Measurements from ENCODE around the gene NCR3LG1.
A peak's percentile ranks its signal among the peaks of the same experiment; 100 is the strongest.

The NCR3LG1 gene, protein sequence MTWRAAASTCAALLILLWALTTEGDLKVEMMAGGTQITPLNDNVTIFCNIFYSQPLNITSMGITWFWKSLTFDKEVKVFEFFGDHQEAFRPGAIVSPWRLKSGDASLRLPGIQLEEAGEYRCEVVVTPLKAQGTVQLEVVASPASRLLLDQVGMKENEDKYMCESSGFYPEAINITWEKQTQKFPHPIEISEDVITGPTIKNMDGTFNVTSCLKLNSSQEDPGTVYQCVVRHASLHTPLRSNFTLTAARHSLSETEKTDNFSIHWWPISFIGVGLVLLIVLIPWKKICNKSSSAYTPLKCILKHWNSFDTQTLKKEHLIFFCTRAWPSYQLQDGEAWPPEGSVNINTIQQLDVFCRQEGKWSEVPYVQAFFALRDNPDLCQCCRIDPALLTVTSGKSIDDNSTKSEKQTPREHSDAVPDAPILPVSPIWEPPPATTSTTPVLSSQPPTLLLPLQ

DNA sequence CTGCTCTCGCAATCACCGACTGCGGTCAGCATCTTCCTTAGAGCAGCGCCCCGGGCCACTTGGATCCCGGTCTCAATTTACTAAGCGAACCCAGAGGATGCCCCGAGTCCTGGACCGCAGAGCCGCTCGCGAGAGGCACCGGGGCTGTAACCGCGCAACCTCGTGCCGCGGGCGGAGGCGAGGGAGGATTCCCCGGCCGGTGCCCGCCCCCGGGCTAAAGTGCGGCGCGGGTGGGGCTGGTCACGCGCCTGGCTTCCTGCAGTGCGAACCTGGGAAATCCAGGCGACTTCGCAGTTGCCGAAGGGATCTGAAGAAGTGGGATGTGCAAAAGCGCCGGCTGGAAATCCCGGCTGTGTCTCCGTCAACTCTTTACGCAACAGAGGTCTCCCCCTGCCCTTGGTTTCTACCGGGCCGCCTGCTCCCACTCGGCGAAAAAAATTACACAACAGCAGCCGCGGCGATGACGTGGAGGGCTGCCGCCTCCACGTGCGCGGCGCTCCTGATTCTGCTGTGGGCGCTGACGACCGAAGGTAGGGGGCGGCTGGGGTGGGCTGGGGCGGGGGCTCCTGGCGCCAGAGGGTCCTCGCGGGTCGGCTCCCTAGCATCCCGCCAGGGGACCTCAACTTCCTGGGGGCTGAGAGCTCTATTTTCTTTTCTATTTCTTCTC lies at the start of gene NCR3LG1:
Gene NCR3LG1, plus strand, starts transcription at position 291 of the 667 bp plus-strand sequence. Its CDS starts 170 bp downstream, at position 461.
- peak in 1 of 2 experiments; percentile 58 for DNase-seq

DNA sequence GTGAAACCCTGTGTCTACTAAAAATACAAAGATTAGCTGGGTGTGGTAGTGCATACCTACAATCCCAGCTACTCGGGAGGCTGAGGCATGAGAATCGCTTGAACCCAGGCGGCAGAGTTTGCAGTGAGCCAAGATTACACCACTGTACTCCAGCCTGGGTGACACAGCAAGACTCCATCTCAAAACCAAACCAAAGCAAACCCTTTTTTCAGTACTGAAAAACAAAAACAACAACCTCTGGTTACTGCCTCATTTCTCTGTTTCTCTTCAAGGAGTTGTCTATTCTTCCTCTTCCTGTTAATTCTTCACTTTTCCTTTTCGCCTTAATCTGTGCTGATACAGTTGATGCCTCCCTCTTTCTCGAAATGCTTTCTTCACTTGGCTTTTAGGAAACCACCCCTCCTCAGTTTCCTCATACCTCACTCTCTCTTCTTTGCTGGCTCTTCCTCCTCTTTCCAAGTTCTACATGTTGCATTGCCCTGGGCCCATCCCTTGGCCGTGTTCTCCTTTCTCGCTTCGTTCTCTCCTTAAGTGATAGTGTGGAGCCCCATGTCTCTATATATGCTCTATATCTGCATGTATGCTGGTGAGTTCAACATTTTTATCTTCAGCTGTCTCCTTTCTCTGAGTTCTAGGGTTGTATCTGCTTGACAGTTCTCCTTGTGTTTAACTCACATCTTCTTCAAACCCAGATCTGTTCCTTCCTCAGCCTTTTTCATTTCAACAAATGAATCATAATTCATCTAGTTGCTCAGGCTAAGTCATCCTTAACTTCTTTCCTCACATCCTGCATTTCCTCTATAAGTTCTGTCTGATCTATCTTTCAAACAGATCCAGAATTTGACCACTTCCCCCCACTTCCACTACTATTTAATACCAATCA lies 38.0 kb upstream of the NCR3LG1 start:
- no peak for DNase-seq

DNA sequence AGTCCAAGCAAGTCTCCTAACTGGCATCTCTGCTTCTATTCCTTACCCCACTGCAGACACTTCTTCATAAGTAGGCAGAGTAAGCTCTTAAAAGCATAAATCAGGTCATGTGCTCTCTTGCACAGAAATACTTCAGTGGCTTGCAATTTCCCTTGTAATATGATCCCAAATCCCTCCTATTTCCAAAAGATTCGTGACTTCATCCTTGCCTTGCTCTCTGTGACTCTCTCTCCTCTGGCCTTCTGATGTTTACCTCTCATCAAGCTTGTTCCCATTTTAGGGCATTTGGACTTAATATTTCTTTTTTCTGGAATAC lies 37.4 kb upstream of the NCR3LG1 start:
- DNase-seq: no peak

DNA sequence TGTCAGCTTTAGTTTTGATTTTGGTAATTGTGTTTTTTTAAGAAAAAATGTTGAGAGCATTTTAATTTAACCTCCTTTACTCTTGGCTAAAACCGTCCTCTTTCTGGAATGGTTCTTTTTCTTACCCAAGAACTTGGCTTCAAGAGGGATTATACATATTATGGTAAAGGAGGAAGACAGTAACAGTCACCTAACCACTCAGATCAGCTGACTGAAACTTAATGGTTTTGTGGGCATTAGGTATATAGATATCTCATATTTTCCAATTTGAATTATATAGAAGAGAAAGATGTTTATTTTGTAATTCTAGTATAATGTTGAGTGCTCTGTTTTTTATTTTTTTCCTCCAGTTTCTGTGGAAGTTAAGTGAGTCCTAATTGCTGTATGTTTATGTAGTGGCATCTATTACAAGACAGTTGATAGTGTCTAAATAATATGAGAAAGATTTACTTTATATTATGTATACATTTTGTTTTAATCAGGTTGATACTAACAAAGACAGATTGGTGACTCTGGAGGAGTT lies 36.6 kb upstream of the NCR3LG1 start:
- no peak for DNase-seq

DNA sequence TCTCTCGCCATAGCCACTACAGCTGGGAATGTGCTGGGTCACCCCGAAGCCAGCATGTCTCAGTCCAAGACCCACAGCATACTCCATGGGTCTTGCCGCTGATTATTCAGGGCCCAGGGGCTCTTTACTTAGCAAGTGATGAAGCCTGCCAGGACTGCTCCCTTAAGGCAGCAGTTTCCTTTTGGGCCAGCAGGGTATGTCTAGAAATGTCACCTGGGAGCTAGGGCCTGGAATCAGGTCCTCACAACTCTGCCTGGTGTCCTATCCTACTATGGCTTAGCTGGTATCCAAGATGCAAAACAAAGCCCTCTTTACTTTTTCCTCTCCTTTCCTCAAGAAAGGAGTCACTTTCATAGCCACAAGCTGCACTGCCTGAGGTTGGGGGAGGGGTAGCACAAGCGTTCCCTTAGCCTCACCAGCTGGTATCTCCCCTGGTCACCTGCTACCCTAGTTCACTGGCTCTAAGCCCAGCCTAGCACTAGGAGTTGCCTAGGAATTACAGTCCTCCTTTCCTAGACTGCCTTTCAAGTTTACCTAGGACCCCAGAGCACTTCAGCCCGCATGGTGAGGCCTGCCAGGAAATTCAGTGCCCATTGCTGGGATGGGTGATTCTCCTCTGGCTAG lies 22.6 kb upstream of the NCR3LG1 start:
- DNase-seq: no peak

DNA sequence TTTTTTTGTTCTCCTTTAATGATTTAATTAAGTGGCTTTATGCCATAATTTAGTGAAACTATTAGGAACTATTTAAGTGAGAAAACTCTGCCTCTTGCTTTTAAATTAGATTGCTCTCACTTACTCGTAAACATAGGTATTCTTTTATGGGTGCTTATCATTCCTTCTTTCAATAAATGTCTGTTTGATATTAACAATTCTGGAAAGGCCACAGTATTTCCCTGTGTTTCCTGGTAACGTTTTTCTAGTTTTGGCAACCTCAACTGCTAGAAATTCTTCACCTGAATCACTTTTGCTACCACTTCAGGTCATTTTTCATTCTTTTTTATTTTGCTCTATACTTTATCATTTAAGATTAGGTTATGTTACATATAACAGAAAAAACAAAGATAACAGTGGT lies 19.9 kb upstream of the NCR3LG1 start:
- no peak for DNase-seq

DNA sequence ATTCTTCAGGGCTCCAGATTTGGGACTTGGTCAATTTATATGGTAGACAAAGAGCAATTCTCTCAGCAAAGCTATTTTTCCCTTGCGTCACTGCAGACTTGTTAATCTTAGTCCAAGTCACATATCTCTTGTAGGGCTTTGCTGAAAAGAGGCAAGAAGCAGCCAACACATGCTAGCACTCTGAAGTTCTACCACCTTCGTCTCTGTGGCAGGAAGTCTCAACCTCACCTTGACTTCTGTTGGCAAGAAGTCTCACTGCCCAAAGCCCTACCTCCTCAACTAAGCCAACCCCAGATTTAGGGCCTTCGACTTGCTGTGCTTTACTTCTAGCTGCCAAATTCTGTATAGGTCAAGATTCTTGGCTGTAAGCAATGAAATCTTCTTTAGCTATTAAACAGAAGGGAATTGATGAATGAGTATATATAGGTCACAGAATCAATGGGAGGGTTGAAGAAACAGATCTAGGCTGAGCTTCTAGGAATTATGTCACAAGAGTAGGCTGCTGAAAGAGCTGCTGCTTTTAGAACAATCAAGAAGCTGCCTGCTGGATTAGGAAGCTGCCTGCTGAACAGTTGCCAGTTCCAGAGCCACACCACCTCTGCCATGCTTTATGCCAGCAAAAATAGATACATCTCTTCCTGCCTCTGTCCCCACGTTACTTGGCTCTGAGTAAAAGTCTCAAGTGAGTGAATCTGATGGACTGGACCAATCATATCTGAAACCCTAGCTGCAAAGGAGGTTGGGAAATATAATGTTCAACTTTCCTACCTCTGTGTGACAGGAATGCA lies 17.6 kb upstream of the NCR3LG1 start:
- DNase-seq: no peak

DNA sequence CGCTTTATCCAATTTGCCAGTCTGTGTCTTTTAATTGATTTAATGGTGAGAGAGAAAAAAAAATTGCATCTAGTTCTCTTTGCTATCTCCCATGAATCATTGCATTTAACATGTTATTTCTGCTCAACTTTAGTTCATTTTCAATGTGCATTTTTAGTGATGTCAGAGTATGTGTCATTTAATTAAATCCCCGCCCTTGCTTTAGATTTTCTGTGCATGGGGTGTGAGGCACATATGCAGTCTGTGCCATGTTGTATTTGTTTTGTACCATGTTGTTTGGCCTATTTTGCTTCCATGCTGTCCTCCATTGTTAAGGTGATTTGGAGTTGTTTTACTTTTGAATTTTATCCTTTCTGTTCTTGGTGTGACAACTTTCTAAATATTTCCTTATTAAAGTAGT lies 8.3 kb upstream of the NCR3LG1 start:
- no peak for DNase-seq

DNA sequence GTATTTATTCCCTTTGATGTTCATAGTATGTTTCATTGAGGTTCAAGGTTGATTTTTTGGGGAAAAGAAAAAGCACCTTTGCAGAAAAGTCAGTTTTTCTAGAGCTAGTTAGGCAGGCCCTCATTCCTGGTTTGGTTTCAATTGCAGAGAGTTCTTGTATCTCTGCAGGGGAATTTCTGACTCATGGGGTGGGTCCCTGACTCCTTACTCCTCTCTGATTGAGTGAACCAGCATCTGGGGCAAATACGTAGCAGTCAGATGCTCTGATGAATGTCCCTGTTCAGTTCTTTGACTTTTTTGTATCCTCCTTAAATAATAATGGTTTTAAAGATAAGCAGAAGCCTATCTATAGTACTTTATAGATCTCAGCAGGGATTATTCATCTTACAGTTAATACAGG lies 7.7 kb upstream of the NCR3LG1 start:
- DNase-seq: no peak

DNA sequence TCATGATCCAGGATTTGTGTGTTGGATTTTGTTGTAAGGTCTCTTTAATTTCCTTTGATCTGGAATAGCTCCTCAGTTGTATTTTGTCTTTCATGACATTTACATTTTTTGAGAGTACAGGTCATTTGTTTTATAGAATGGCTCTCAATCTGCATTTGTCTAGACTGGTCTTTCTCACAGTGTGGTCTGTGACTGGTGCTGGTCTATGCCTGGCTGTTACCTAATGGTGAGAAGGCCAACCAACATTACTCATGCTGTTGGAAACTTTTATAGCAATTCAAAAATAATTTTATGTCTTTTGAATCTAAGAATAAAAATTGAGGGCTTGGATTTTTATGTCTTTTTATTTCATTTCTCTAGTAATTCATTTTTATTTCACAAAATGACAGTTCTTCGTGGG lies 3.9 kb upstream of the NCR3LG1 start:
- no peak for DNase-seq

DNA sequence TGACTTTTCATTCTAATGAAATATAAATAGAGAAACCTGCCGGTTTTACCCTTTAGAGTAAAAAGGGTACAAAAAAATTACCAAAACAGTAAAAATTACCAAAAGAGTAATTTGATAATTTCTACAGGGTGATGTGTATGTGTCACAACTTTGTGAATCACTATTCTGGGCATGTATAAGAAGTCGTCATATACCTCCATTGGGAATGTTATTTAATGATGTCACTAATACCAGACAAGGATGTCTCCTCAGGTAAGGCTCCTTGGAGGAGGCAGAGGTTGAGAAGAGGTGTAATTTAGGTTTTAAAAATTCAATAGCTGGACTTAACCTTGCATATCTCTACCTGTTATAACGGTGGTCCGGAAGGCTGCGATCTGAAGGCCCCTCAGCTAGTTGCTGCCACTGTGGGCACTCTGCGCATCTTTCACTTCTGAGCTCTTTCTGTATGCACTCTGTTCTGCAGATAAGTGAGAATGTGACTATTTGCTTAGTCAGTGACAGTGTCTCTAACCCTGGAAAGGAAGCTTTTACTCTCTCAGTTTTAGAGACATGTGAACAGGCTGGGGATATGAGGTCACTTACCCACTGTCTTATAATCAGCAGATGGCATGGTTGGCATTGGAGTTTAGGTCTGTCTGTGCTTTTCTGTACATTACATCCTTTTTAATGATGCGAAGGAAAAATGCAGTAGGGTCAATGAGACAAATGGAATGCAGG lies 987 bp upstream of the NCR3LG1 start:
- DNase-seq: no peak

DNA sequence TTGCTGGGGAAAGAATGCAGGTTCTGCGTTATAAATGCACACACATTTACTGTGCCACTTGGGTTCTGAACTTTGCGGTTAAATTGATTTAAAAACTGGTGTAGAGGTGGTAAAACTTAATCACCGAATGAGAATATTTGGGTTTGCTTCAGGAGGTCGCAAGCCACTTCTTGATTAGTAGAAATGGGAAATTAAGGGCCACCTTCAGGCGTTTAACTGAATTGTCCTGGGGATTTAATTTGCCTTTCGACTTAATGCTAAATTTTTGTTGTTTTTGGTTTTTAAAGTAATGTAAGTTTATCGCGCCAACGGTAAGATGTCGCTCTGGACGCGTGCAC lies 459 bp upstream of the NCR3LG1 start:
- peak in 1 of 2 experiments; percentile 58 for DNase-seq

DNA sequence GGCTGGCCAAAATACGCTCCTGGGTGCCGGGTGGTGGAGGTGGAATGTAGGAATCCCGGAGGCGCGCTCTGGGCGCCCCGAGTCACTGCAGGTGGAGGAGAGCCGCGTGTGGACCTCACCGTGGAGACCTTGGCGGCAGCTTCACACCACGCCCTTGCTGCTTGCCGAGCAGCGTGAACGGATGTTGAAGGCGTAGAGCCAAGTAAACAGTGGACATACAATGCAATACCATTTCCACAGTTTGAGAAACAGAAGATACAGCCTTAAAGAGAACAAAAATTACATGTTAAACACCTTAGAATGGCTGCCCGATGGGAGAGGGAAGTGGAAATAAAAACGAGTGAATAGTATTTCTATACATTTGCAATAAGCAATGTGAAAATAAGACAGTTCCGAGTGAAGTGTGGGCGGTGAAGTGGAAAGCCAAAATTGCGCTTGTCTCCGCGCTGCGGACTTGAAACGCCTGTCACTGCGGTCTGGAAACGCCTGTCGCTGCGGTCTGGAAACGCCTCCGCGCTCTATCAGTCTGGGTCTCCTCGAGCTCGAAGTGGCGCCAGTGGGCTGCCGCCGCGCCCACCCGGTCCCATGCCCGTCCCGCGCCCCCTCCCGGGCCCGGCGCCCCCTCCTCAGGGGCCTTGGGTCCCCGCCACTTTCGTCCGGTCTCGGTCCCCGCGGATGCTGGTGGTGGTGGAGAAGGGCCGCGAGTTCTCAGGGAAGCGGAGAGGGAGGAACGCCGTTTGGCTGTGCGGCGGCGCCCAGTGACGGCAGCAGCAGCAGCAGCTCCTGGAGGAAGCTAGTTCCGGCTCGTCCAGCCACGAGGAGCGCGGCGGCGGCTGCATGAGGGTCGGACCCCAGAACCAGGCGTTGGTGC lies 1.6 kb downstream of the NCR3LG1 start:
- peak; percentile 29 to 77 for DNase-seq

DNA sequence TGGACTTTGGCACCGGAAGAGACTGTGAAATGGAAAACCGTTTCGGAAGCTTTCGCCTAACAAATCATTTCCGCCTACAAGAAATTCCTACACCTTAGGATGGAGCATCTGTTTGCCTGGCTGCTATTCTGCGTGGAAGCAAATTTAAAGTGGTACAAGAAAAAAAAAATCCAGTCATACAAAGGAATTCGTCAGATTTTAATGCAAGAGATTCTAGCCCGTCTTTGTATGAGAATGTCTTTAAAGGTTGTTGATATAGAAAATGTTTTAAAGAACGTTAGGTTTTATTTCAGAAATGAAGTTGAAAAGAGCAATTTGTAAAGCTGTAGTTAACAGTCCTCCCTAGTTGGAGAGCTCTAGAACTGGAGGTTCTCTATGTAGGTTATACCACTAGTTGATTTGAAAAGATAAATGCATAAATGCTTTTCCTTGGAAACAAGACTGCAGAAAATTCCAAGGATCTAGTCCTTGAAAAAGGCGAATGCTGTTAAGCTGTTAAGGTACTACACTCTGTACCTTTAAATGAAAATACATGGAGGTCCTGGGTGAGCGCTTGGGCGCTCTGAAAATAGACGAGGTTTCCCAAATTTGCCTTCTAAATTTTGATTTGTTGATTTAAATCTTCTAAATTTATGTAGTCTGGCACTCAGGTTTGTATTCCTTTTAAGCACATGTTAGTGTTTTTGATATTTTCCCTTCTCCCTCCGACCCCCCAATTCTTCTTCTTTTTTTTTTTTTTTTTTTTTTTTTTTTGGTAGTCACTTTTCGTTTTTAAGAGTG lies 2.4 kb downstream of the NCR3LG1 start:
- DNase-seq: peak in 1 of 2 experiments; percentile 50

DNA sequence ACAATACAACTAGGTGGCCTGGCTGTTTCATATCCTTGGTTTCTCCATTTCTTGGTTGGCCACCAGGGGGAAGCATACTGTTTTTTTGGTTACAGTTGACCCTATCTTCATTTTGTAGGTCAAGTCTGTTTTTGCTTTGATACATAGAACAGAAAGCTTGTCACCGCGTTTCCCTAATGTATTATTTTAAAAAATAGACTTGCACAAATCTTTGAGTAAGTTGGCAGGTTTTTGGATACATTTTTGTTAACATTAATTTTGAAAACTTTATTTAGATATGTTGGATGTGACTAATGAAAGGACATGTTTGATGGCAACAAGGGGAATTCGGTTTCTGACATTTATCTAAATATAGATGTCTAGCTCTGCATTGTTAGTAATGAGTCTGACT lies 3.0 kb downstream of the NCR3LG1 start:
- DNase-seq: peak; percentile 17 to 80

DNA sequence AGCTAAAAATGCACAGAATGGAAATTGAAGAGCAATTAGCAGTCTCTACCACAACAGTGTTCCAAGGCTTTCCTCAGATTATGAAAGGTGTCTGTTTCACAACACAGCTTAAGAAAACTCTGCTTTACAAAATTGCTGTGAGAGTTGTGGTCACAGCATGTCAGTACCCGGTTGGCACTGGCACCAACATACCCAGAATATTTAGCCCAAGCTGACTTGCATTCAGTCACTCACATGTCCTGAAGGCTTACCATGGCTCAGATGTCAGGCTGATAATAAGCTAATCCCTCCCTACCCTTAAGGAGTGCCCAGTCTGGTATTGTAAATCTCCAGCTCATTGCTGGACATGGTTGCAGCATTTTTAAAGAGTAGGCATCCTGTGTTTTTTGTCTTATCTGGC lies 14.9 kb downstream of the NCR3LG1 start:
- DNase-seq: no peak

DNA sequence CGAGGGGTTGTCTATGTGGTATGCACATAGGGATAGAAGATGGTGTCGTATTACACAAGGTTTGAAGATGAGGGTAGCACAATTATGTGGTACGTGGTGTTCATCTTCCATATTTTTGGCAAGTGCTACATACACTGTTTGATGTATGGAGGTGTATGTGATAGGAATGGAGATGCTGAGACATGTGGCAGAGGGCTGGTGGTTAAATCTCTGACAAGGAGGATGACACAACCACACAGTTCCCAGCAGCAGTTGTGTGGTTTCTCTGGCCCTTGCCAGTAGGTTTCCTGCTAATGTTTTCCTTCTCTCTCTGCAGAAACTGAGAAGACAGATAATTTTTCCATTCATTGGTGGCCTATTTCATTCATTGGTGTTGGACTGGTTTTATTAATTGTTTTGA lies 17.0 kb downstream of the NCR3LG1 start:
- no peak for DNase-seq

DNA sequence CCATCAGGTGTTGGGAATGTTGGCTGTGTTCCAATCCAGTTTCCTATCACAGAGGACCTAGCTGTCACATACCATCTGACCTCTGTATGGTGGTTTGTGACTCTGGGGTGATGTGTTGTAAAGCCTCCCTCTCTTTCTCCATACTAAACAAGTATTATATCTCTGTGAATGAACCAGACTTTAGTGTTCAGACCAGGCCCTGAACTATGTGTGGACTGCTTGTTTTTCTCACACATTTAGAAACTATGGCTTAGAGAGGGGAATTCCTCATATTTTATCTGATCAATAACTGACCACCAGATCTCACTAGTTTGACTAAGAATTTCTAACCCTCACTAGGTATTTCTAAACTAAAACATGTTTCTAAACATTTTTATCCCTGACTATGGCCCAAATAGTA lies 17.5 kb downstream of the NCR3LG1 start:
- DNase-seq: no peak

DNA sequence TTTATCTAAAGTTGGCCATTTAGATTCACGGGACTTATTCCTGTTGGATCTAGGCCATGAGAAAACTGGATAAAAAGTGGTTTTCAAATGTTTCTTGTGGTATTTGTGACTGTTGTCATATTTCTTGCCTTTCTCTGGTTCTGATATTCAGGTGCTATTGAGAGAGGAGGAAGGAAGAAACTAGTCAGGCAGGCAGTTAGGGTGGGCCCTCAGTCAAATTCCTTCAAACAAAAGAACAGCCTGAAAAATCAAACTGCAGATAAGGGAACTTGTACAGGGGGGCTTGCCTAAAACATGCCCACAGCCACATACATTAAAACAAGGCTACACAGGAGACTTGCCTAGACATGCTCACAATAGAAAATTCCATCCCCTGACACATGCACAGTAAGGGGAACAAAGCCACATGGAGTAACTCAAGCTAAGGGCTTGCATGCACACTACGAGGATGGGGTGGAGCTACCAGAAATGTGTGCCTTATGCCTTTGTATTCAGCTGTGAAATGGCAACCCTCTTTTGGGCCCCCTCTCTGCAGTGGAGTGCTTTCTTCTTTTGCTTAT lies 18.2 kb downstream of the NCR3LG1 start:
- DNase-seq: no peak

All from SW 1271 (cell line).